GM12878 (cell line): ENCODE measurements around the gene OCRL. TPM values are rescaled to one million over a fixed set of nuclear protein-coding genes. Genes with fewer than 3 reads are reported as not detected.

Source experiments
- ATAC-seq: fragments of 200-7000 bp; cut with Tn5 transposase; 3 replicates; pipeline ENCODE4 v1.9.1; 2020; ENCODE audit warnings: mild to moderate bottlenecking, moderate library complexity
- BruUV-seq: library from RNA; stranded (reverse); fragments of 400-500 nt; replicated peaks from 2 replicates; lab custom pipeline; 2021; lab: Mats Ljungman, UMichigan
- CTCF ChIA-PET: fragments of 300-600 bp; sonication (Branson Sonifier 250); formaldehyde crosslinking; extraction: SDS; loops from one replicate; lab custom pipeline; 2021; ENCODE audit warnings: inconsistent platforms; lab: Yijun Ruan, JAX
- POLR2A ChIA-PET: fragments of 350-600 bp; formaldehyde crosslinking; extraction: SDS; loops from one replicate; lab custom pipeline; 2021; ENCODE audit warnings: inconsistent platforms; lab: Charles Lee
- RAD21 ChIA-PET: fragments of 300-600 bp; sonication (Branson Sonifier 250); formaldehyde crosslinking; loops from one replicate; lab custom pipeline; 2023; ENCODE audit warnings: antibody characterized with exemption; ENCODE audit not compliant: unreplicated experiment; lab: Charles Lee
- SMC1A ChIA-PET: fragments of 300-600 bp; sonication (Branson Sonifier 250); formaldehyde crosslinking; loops from one replicate; lab custom pipeline; 2023; ENCODE audit not compliant: unreplicated experiment, uncharacterized antibody; lab: Charles Lee
- DNase-seq: peaks from one replicate; pipeline ENCODE4 v3.0.0-alpha.2; 2011; ENCODE audit warnings: low read depth, low spot score
- FAIRE-seq: peaks from 3 replicates; lab custom pipeline; 2011; peaks lifted over from hg19 to GRCh38; lab: Jason Lieb, UNC
- H2AFZ ChIP-seq: 2 replicates; pipeline ENCODE4 v1.6.0; 2011; ENCODE audit warnings: low read depth, low read length, control low read depth; ENCODE audit not compliant: control insufficient read depth
- H3K27ac ChIP-seq: 2 replicates; pipeline ENCODE4 v1.5.1; 2011; ENCODE audit warnings: control low read depth; ENCODE audit not compliant: control insufficient read depth, insufficient read depth
- H3K27me3 ChIP-seq, 2 experiments: replicated peaks in 1 of 2; 2 replicates each; pipeline versions ENCODE4 v1.6.0 to v1.6.1; 2011; ENCODE audit warnings: low read length in 1 of 2; ENCODE audit not compliant: control insufficient read depth in 2 of 2, insufficient read depth in 2 of 2
- H3K36me3 ChIP-seq, 2 experiments: 2 replicates each; pipeline ENCODE4 v1.5.1; 2011; ENCODE audit warnings: low read length in 1 of 2; ENCODE audit not compliant: control insufficient read depth in 2 of 2, insufficient read depth in 2 of 2
- H3K4me1 ChIP-seq: 2 replicates; pipeline ENCODE4 v1.6.1; 2011; ENCODE audit warnings: mild to moderate bottlenecking, low read length, moderate library complexity, mixed read lengths; ENCODE audit not compliant: control insufficient read depth, insufficient read depth
- H3K4me2 ChIP-seq: 2 replicates; pipeline ENCODE4 v1.6.0; 2011; ENCODE audit warnings: control low read depth; ENCODE audit not compliant: control insufficient read depth, insufficient read depth
- H3K4me3 ChIP-seq: fragments of 200-600 bp; sonication (generic); 2 replicates; pipeline ENCODE4 v1.5.1; 2016
- H3K79me2 ChIP-seq: 2 replicates; pipeline ENCODE4 v1.6.0; 2011; ENCODE audit warnings: low read length; ENCODE audit not compliant: control insufficient read depth, insufficient read depth
- H3K9ac ChIP-seq: 2 replicates; pipeline ENCODE4 v1.8.0; 2011; ENCODE audit warnings: low read length, control low read depth, mixed read lengths; ENCODE audit not compliant: control insufficient read depth, insufficient read depth
- H3K9me3 ChIP-seq: replicated peaks from 3 replicates; pipeline ENCODE4 v1.5.1; 2011; ENCODE audit warnings: mild to moderate bottlenecking, low read length; ENCODE audit not compliant: control insufficient read depth, insufficient read depth
- H4K20me1 ChIP-seq: 2 replicates; pipeline ENCODE4 v1.6.0; 2011; ENCODE audit not compliant: control insufficient read depth, insufficient read depth
- EED ChIP-seq: sonication (generic); IDR thresholded peaks from 2 replicates; pipeline ENCODE4 v1.6.1; 2016; ENCODE audit warnings: antibody characterized with exemption, low read depth
- HDGF ChIP-seq: fragments of 450-650 bp; IDR thresholded peaks from 2 replicates; pipeline ENCODE4 v1.6.1; 2016; ENCODE audit warnings: antibody characterized with exemption
- MAX ChIP-seq: IDR thresholded peaks from 2 replicates; pipeline ENCODE4 v1.6.1; 2012; ENCODE audit warnings: low read depth, low read length, improper control_type of control experiment
- MEF2A ChIP-seq: IDR thresholded peaks from 2 replicates; pipeline ENCODE4 v1.6.1; 2011; ENCODE audit warnings: low read depth, mild to moderate bottlenecking, low read length, moderate library complexity; ENCODE audit not compliant: insufficient read depth
- MYB ChIP-seq: fragments of 150-350 bp; IDR thresholded peaks from 2 replicates; pipeline ENCODE4 v1.6.1; 2014; ENCODE audit warnings: mild to moderate bottlenecking, low read depth, low read length, borderline replicate concordance
- NBN ChIP-seq: fragments of 450-650 bp; IDR thresholded peaks from 2 replicates; pipeline ENCODE4 v1.6.1; 2016
- NFYA ChIP-seq: IDR thresholded peaks from 2 replicates; pipeline ENCODE4 v1.6.1; 2011; ENCODE audit warnings: low read depth, mild to moderate bottlenecking, low read length, improper control_type of control experiment, borderline replicate concordance
- NFYB ChIP-seq: IDR thresholded peaks from 2 replicates; pipeline ENCODE4 v1.6.1; 2011; ENCODE audit warnings: low read depth, mild to moderate bottlenecking, low read length, improper control_type of control experiment, moderate library complexity; ENCODE audit not compliant: insufficient read depth
- POLR2AphosphoS2 ChIP-seq: IDR thresholded peaks from 2 replicates; pipeline ENCODE4 v1.6.1; 2011; ENCODE audit warnings: low read depth, mild to moderate bottlenecking, low read length, improper control_type of control experiment, moderate library complexity
- RELA ChIP-seq: fragments of 450-650 bp; IDR thresholded peaks from 2 replicates; pipeline ENCODE4 v1.8.0; 2014; ENCODE audit warnings: borderline replicate concordance; ENCODE audit not compliant: partially characterized antibody
- USF1 ChIP-seq: IDR thresholded peaks from 2 replicates; pipeline ENCODE4 v1.6.1; 2011; ENCODE audit warnings: borderline replicate concordance, low read depth, mild to moderate bottlenecking, moderate library complexity, mixed read lengths, low read length; ENCODE audit not compliant: insufficient read depth; ENCODE audit errors: extremely low read length
- ZBTB4 ChIP-seq: fragments of 450-650 bp; formaldehyde crosslinking; IDR thresholded peaks from 2 replicates; pipeline ENCODE4 v1.4.0; 2022; ENCODE audit warnings: mild to moderate bottlenecking, moderate library complexity
- WGBS: methylation state at CpG from one replicate; pipeline ENCODE4 v1.1.6; 2016; ENCODE audit warnings: low lambda C conversion rate; ENCODE audit not compliant: insufficient replicate concordance, insufficient coverage; ENCODE audit errors: missing lambda C conversion rate; 5-methylcytosine and 5-hydroxymethylcytosine counted together
- in situ Hi-C: fragments of 300-500 bp; cut with MboI; formaldehyde crosslinking; loops from 9 replicates; pipeline ENCODE4 v1.14.3; 2018; ENCODE audit warnings: mixed read lengths
- intact Hi-C: fragments of 100-400 bp; cut with micrococcal nuclease; formaldehyde crosslinking; loops from one replicate; pipeline ENCODE4 v1.14.2; 2022; ENCODE audit not compliant: unreplicated experiment
- polyA plus RNA-seq, 11 experiments: library from polyadenylated mRNA; depleted of rRNA in 4 of 11; unstranded in 6 of 11; stranded (reverse) in 5 of 11; fragments of >200 nt; fragmentation: Nextera tagmentation in 4 of 11; fragmentation: Illumina TruSeq in 1 of 11; extraction: Ambion mirVana in 4 of 11; extraction: Trizol in 1 of 11; gene quantifications; 1 replicate in 1 of 11; 2 replicates in 10 of 11; pipeline versions ENCODE4 v1.2.1 to v1.2.3, GENCODE V29; 2011 to 2016; ENCODE audit warnings: inconsistent platforms in 2 of 11, missing spikeins in 2 of 11, low read depth in 1 of 11
- total RNA-seq, 4 experiments: library from RNA; depleted of rRNA in 3 of 4; stranded (reverse); fragments of >200 nt in 3 of 4; fragmentation: Illumina TruSeq in 1 of 4; extraction: Trizol in 1 of 4; gene quantifications; 2 replicates each; pipeline versions ENCODE4 v1.2.1 to v1.2.3, GENCODE V29; 2013 to 2021
- TF ChIP-seq, protein P1 (sequence below): IDR thresholded peaks from 2 replicates; pipeline ENCODE4 v1.6.1; 2012; ENCODE audit warnings: low read length, inconsistent platforms

Gene OCRL
- total and polyA plus RNA-seq, 10 of the 15 experiments (the other 5 are each of a cell fraction or from before 2014, with no cell fraction given) = 0.53 to 4.4 (median 2.3) TPM

DNA sequence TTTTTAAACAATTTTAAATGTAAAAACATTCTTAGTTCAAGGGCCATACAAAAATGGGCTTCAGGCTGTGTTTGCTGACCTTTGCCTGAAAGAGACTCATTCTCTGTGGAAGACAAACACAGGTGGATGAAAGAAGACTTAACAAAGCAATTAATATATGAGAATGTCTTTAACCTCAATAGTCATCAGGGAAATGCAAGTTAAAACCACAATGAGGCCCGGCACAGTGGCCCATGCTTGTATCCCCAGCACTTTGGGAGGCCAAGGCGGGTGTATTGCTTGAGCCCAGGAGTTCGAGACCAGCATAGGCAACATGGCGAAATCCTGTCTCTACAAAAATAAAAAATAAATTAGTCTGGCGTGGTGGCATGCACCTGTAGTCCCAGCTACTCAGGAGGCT is 9.6 kb upstream of the OCRL start:
- DNase-seq (no peak), FAIRE-seq (no peak), ATAC-seq (no peak)
- Histone ChIP-seq H3K36me3 (no peaks in the 10 kb centered on the region), H3K4me2 (no peak overlapping the region), H3K4me3 (no peak overlapping the region), H3K9me3 (no peaks in the 10 kb centered on the region), H4K20me1 (no peaks in the 10 kb centered on the region), H2AFZ (no peak overlapping the region), H3K27ac (no peak overlapping the region), H3K4me1 (no peaks in the 10 kb centered on the region), H3K27me3 (no peaks in the 10 kb centered on the region), H3K79me2 (no peaks in the 10 kb centered on the region), H3K9ac (no peak overlapping the region)
- TF ChIP-seq MAX = no peak
- no peak for TF ChIP-seq NFYA
- no peak for TF ChIP-seq EED
- no peak for TF ChIP-seq NFYB
- ChIA-PET SMC1A (no interaction called here), RAD21 (no interaction called here), CTCF (no interaction called here), POLR2A (no interaction called here)
- intact Hi-C loops = no loop called here
- BruUV-seq = no TSS peak
- in situ Hi-C loops = no loop called here
- 31% methylated on average over 5 of the region's 5 CpGs for WGBS

GRCh38 chrX:129531132-129531531 is 8.9 kb upstream of the OCRL start:
- no peak overlapping the region for H3K27ac ChIP-seq
- RAD21 ChIA-PET = no interaction called here
- no peaks in the 10 kb centered on the region for H3K79me2 ChIP-seq
- no peak overlapping the region for H3K4me3 ChIP-seq
- no peaks in the 10 kb centered on the region for H3K27me3 ChIP-seq
- no peak overlapping the region for H2AFZ ChIP-seq
- SMC1A ChIA-PET = no interaction called here
- POLR2A ChIA-PET = no interaction called here
- 0% methylated on average over 1 of the region's 1 CpG for WGBS
- no peaks in the 10 kb centered on the region for H4K20me1 ChIP-seq
- DNase-seq (no peak), FAIRE-seq (no peak), ATAC-seq (no peak)
- no peaks in the 10 kb centered on the region for H3K9me3 ChIP-seq
- in situ Hi-C loops = no loop called here
- CTCF ChIA-PET = no interaction called here
- no peaks in the 10 kb centered on the region for H3K4me1 ChIP-seq
- BruUV-seq = no TSS peak
- H3K4me2 ChIP-seq = no peak overlapping the region
- H3K9ac ChIP-seq = no peak overlapping the region
- no peaks in the 10 kb centered on the region for H3K36me3 ChIP-seq
- intact Hi-C loops = no loop called here
- TF ChIP-seq MEF2A = no peak
- TF ChIP-seq USF1 = no peak
- TF ChIP-seq, protein P1, sequence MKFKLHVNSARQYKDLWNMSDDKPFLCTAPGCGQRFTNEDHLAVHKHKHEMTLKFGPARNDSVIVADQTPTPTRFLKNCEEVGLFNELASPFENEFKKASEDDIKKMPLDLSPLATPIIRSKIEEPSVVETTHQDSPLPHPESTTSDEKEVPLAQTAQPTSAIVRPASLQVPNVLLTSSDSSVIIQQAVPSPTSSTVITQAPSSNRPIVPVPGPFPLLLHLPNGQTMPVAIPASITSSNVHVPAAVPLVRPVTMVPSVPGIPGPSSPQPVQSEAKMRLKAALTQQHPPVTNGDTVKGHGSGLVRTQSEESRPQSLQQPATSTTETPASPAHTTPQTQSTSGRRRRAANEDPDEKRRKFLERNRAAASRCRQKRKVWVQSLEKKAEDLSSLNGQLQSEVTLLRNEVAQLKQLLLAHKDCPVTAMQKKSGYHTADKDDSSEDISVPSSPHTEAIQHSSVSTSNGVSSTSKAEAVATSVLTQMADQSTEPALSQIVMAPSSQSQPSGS = no peak
- TF ChIP-seq ZBTB4 = no peak
- TF ChIP-seq NBN = no peak
- TF ChIP-seq POLR2AphosphoS2 = no peak
- no peak for TF ChIP-seq RELA
- no peak for TF ChIP-seq HDGF
- TF ChIP-seq MYB = no peak
